HG03378 (cell line): ENCODE data around the gene DAP.
"Not testable (repeated sequence)": the region's sequence is repeated elsewhere in the genome, so short reads cannot be mapped to it uniquely, and the experiment has no call there.

ENCODE experiments used
- ATAC-seq: cut with Tn5 transposase; IDR thresholded peaks from one replicate; pipeline ENCODE4 v1.9.1; 2021; ENCODE audit warnings: mild to moderate bottlenecking, moderate library complexity; ENCODE audit not compliant: unreplicated experiment

DAP gene

GRCh38 chr5:10674582-10674981, 86.5 kb downstream of the DAP start:
- no peak for ATAC-seq

DNA sequence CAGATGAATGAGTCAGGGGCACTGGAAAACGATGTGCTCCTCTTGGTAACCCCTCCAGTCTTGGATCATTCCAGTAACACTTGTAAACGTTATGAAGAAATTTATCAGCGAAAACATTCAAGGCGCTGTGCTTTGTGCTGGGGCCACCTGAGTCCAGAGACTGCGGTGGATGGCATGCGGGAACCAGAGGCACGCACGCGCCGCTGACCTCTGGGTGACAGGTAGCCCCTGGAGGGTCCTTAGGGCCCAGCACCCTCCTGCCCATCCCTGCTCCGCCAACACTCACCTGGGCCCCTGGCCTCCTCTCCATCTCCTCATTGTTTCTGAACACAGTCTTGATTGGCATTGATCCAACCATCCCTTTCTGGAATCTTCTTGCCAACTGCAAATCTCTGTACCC, 86.9 kb downstream of the DAP start:
- ATAC-seq, result no peak

- ATAC-seq, result no peak
Observed at GRCh38 chr5:10673407-10673806, 87.6 kb downstream of the DAP start.

DNA sequence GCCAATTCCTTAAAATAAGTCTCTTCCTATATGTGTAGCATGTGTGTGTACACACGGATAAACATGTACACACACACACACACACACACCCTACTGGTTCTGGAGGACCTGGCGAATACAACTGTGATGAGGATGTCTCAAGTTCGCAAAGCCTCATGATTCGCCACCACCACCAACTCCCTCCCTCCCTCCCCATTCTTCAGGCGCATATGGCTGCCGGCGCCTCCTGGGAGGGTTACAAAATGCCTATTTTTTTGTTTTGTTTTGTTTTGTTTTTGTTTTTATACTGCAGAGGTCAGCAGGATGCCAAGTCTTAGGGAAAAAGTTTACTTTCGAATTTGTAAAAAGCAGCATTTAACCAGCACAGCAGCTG, 88.0 kb downstream of the DAP start:
- no peak for ATAC-seq

DNA sequence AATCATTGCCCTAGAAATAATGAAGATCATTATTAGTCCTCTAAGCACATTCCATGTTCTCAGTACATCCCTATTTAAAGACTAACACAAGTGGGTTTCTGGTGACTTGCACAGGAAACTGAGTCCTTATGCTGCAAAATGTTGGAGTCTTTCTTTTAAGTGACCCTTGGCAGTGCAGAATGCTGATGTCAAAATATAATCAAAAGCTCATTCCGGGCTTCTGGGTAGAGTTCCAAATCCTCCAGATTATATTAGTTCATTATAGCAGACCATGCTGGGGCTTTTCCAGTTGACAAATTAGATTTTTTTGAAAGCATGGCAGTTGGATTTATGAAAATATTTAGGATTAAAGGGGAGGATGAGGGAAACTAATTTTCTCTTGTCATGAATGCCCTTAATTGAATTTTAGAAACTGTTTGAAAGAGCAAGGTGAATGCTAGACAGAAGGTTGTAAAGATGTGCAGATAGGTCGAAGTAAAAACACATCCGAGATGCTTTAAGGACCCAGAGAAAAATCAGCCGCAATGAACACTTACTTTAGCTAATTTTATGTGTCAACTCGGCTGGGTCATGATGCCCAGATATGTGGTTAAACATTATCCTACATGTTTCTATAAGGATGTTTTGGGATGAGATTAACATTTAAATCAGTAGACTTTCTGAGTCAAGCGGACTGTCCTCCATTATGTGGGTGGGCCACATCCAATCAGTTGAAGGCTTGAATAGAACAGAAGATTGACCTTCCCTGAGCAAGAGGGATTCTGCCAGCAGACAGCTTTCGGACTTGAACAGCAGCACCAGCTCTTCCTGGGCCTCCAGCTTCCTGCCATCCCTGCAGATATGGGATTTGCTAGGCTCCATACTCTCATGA, 88.7 kb downstream of the DAP start:
- no peak for ATAC-seq

DNA sequence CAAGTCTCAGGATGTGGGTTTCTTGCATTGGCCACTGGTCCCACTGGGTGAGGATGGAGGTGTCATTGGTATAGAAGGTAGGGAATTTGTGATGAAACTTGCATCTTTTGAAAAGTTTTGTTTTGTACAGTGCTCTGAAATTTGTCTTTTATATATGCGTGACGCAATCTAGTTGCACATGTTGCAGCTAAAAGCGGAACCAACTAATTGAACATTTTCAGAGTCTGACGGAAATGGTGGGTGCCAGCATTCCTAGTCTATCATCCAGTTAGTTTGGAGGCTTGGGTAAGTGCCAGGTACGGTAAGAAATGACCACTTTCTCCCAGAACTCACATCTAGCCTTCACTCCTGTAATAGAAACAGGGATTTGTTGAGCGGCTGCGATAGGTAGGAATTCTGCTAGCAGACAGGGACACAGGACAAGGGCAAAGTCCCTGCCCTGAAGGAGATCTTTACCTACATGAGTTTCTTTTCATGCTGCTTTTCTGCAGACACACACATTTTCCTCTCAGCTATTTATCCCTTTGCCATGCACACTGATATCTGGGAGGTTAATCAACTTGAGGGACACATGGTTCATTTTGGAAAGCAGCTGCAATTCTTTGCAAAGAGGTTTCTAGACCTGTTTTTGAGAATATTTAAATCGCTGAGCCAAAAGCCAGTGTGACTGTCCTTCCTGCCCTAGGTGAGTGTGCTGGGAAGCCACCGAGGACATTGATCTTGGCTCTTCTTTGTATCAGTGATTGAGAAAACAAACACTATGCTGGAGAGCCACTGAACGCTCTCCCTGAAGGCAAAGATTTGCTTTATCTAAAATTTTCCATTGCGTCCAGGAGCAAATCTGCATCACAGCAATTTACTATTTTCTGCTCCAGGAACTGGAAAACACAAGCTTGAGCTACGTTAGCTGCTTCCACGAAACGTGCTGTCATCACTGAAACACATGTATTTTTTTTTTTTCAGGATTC, 89.7 kb downstream of the DAP start:
- no peak for ATAC-seq

DNA sequence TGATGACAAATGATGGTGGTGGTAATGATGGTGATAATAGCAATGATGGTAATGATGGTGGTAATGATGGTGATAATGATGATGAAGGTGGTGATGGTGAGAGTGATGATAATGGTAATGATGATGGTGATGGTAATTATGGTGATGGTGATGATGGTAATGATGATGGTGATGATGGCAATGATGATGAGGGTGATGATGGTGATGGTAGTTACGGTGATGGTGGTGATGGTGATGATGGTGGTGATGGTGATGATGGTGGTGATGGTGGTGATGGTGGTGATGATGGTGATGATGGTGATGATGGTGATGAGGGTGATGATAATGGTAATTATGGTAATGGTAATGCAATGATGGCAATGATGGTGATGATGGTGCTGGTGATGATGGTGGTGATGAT, 91.1 kb downstream of the DAP start:
- ATAC-seq, result no peak

GRCh38 chr5:10668697-10669096, 92.3 kb downstream of the DAP start:
- ATAC-seq, result no peak

DNA sequence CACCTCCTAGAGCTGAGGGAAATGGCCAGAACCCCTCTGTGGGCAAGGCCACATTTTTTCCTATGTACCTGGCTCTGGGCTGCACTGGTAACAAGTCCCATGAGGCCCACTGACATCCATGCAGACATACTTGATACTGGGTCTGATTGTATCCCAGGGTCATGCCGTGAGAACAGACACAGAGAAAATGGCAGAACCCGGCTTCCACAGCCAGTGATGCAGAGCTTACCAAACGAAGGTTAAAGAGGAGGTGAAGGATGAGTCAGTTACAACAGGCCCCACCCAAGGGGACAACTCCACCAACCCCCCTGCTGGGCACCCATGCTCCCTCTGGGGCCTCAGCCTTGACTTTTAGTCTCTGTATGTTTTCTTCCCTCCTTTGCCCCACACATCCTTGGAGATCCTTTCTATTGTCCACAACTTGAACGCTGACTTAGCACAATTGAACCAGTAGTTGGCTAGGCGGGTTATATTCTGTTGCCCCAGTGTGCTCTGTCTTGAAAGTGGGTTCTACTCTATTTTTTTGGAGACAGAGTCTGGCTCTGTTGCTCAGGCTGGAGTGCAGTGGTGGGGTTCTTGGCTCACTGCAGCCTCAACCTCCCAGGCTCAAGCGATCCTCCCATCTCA, 93.5 kb downstream of the DAP start:
- ATAC-seq, result no peak

- ATAC-seq, result no peak
Observed at GRCh38 chr5:10666531-10667299, 94.3 kb downstream of the DAP start.

DNA sequence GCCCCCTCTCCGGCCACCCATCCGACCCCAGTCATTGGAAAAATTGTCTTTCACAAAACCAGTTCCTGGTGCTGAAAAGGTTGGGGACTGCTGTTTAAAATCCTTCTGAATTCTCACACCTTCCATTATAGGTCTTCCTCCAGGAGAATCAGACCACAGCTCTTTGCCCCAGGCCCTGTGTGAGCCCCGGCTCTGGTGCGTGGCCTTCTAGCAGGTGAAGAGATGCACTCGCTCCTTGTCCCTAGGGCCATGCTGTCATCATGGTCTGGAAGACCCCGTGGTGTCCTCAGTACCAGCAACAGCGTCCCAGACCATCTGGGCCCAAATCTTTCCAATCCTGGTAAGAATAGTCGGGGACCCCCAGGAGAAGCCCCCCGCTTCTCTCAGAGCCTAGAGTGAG, 95.2 kb downstream of the DAP start:
- ATAC-seq, result no peak

- not testable (repeated sequence) for ATAC-seq
Observed at GRCh38 chr5:10664180-10664769, 96.8 kb downstream of the DAP start.

GRCh38 chr5:10663489-10664179, 97.4 kb downstream of the DAP start:
- no peak for ATAC-seq

DNA sequence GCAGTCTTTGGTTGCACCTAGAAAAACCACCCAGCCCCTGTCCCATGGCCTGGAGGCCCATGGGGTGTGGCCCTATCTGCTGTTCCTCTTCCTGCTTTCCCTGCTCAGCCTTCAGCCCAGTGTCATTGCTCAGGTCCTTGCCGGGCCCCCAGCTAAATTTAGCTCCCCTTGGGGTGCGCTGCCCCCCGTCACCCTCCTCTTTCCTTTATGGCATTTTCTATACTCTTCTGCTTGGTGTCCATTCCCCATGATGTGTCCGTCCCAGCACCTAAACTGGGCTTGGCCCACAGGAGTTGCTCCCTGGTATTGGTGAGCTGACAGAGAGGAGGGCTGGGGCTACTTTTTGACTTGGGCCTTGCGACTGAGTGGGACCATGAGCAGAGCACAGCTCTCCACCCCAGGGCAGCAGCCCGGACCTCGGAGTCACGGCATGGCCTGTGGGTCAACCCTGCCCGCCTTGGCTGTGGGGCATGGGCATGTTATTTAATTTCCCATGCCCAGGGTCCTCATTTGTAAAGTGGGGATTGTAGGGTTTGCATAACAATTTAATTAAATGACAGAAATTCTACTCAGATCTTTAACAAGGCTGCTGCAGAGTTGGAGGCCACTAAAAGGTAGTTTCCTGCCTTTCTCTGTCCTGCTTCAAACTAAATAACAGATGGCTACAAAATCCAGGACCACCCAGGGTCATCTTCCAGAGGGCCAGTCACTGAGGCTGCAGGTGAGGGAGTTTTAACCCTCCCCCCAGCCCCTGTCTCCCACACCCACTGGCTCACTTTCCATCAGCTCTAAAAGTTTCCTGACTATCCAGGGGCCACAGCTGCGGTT, 98.2 kb downstream of the DAP start:
- no peak for ATAC-seq

DNA sequence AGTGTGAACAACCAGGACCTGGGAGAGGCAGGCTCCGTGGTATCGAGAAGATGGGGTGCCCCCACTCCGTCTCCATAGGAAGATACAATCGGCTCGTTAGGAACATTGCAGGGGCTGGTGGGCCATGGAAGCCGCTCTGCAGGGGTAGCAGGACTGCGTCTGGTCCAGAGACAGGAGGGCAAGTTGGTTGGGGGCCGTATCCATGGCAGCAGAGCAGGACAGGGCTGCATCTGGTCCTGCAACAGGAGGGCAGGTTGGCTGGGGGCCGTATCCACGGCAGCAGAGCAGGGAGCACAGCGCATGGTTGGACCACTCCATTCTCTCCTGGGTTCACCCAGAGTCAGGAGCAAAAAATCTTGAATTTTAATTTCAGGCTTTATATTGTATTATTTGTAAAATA, 99.0 kb downstream of the DAP start:
- no peak for ATAC-seq

DNA sequence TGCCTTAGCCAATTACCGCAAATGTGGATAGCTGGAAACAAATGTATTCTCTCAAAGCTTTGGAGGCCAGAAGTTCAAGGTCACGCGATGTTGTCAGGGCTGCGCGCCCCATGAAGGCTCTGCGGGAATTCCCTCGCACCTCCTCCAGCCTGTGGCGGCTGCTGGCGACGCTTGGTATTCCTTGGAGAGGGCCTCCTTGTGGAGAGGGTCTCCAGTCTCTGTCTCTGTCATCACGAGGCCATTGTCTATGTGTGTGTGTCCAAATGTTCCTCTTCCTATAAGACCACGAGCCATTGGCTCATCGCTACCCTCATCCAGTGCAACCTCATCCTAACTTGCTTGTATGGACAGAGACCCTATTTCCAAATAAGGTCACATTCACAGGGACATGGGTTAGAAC, 99.6 kb downstream of the DAP start:
- ATAC-seq, result no peak

GRCh38 chr5:10660720-10661387, 100.2 kb downstream of the DAP start:
- no peak for ATAC-seq

DNA sequence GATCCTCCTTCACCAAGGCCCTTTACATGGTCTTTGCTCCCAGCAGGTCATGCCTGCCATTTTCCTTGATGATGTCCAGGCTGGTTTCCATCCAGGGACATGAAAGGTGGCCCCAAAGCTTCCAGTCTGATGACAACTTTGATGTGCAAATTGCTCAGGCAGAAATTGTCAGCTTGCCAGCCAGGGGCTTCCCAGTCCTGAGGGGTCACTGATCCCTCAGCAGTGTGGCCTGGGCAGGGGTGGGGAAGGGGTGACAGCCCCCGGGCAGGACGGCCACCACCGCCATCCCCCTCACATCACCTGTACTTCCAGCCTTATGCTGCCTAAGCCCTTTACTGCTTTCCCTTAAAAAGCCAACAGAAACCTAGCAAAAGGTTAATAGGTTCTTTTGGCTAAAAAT, 100.9 kb downstream of the DAP start:
- no peak for ATAC-seq
